ENCODE results near the gene PHLDB1.

Gene PHLDB1

GRCh38 chr11:118625976-118626375 lies 18.6 kb downstream of the PHLDB1 start:
- TF ChIP-seq, protein P1, sequence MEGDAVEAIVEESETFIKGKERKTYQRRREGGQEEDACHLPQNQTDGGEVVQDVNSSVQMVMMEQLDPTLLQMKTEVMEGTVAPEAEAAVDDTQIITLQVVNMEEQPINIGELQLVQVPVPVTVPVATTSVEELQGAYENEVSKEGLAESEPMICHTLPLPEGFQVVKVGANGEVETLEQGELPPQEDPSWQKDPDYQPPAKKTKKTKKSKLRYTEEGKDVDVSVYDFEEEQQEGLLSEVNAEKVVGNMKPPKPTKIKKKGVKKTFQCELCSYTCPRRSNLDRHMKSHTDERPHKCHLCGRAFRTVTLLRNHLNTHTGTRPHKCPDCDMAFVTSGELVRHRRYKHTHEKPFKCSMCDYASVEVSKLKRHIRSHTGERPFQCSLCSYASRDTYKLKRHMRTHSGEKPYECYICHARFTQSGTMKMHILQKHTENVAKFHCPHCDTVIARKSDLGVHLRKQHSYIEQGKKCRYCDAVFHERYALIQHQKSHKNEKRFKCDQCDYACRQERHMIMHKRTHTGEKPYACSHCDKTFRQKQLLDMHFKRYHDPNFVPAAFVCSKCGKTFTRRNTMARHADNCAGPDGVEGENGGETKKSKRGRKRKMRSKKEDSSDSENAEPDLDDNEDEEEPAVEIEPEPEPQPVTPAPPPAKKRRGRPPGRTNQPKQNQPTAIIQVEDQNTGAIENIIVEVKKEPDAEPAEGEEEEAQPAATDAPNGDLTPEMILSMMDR (IDR thresholded peaks at IDR 0.05; ENCODE audit: low read length, missing control alignments): no peak
- H3K4me3 ChIP-seq (replicated peaks; ENCODE audit: low read depth, low read length): no peak overlapping the region
- no peak for DNase-seq (ENCODE audit: low read depth)

DNA sequence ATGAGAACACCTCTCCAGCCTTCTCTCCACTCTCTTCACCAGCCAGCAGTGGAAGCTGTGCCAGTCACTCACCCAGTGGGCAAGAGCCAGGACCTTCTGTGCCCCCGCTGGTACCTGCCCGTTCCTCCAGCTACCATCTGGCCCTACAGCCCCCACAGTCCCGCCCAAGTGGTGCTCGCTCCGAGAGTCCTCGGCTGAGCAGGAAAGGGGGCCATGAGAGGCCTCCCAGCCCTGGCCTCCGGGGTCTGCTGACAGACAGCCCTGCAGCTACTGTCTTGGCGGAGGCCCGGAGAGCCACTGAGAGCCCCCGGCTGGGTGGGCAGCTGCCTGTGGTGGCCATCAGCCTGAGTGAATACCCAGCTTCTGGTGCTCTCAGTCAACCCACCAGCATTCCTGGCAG lies 20.2 kb downstream of the PHLDB1 start:
- DNase-seq (ENCODE audit: low read depth): no peak
- no peak overlapping the region for H3K4me3 ChIP-seq (replicated peaks; ENCODE audit: low read depth, low read length)
- TF ChIP-seq, protein P1 (IDR thresholded peaks at IDR 0.05; ENCODE audit: low read length, missing control alignments): no peak

DNA sequence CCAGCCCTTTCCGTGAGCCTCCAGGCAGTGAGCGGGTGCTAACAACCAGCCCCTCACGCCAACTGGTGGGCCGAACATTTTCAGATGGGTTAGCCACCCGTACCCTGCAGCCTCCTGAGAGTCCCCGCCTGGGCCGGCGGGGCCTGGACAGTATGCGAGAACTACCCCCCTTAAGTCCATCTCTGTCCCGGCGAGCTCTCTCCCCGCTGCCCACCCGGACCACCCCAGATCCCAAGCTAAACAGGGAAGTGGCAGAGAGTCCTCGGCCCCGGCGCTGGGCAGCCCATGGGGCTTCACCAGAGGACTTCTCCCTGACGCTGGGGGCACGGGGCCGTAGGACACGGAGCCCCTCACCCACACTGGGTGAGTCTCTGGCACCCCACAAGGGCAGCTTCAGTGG lies 20.6 kb downstream of the PHLDB1 start:
- DNase-seq (ENCODE audit: low read depth): no peak
- TF ChIP-seq, protein P1 (IDR thresholded peaks at IDR 0.05; ENCODE audit: low read length, missing control alignments): no peak
- no peak overlapping the region for H3K4me3 ChIP-seq (replicated peaks; ENCODE audit: low read depth, low read length)

- TF ChIP-seq, protein P1 (IDR thresholded peaks at IDR 0.05; ENCODE audit: low read length, missing control alignments): no peak
Observed at GRCh38 chr11:118628432-118628831, 21.0 kb downstream of the PHLDB1 start.

GRCh38 chr11:118628861-118629549 lies 21.6 kb downstream of the PHLDB1 start:
- H3K4me3 ChIP-seq (replicated peaks; ENCODE audit: low read depth, low read length): no peak overlapping the region
- DNase-seq (ENCODE audit: low read depth): no peak
- TF ChIP-seq, protein P1 (IDR thresholded peaks at IDR 0.05; ENCODE audit: low read length, missing control alignments): no peak

More at GRCh38 chr11:118628432-118628831, 21.0 kb downstream of the PHLDB1 start:
- no peak for DNase-seq (ENCODE audit: low read depth)
- H3K4me3 ChIP-seq (replicated peaks; ENCODE audit: low read depth, low read length): no peak overlapping the region

- no peak for DNase-seq (ENCODE audit: low read depth)
- H3K4me3 ChIP-seq (replicated peaks; ENCODE audit: low read depth, low read length): no peak overlapping the region
- TF ChIP-seq, protein P1 (IDR thresholded peaks at IDR 0.05; ENCODE audit: low read length, missing control alignments): no peak
Observed at GRCh38 chr11:118629761-118630661, 22.6 kb downstream of the PHLDB1 start.
